Sigmoid colon (tissue), 7 donors: ENCODE measurements around the gene PRKCA. TPM values are rescaled to one million over a fixed set of nuclear protein-coding genes. Genes with fewer than 3 reads are reported as not detected.

Source experiments
- DNase-seq: peaks from one replicate; pipeline ENCODE4 v3.0.0-alpha.2; 2019
- H3K27ac ChIP-seq, 4 donors: fragments of 200-600 bp; sonication (generic); one replicate each; pipeline ENCODE4 v1.5.1; 2016 to 2019; ENCODE audit warnings: mild to moderate bottlenecking in 1 of 4
- H3K27me3 ChIP-seq, 3 donors: fragments of 200-600 bp; sonication (generic); one replicate each; pipeline ENCODE4 v1.5.1; 2019; ENCODE audit warnings: mild to moderate bottlenecking in 1 of 3
- H3K36me3 ChIP-seq, 4 donors: fragments of 200-600 bp; sonication (generic); one replicate each; pipeline ENCODE4 v1.5.1; 2016 to 2019
- H3K4me1 ChIP-seq, 4 donors: fragments of 200-600 bp; sonication (generic); one replicate each; pipeline ENCODE4 v1.5.1; 2017 to 2019
- H3K4me3 ChIP-seq, 4 donors: fragments of 200-600 bp; sonication (generic); one replicate each; pipeline ENCODE4 v1.5.1; 2017 to 2019; ENCODE audit warnings: mild to moderate bottlenecking in 2 of 4, moderate library complexity in 1 of 4
- H3K9me3 ChIP-seq, 4 donors: fragments of 200-600 bp in 3 of 4; sonication (generic) in 3 of 4; one replicate each; pipeline versions ENCODE4 v1.5.1 to v1.6.1; 2013 to 2019
- EP300 ChIP-seq, 4 donors: sonication (generic); formaldehyde crosslinking; IDR thresholded peaks; one replicate each; pipeline ENCODE4 v1.6.1; 2017; ENCODE audit warnings: antibody characterized with exemption in 4 of 4
- POLR2A ChIP-seq, 2 donors: fragments of 450-650 bp; IDR thresholded peaks; one replicate each; pipeline ENCODE4 v1.6.1; 2016; ENCODE audit warnings: antibody characterized with exemption in 2 of 2, mild to moderate bottlenecking in 2 of 2, moderate library complexity in 2 of 2
- POLR2AphosphoS5 ChIP-seq, 4 donors: sonication (generic); formaldehyde crosslinking; IDR thresholded peaks; one replicate each; pipeline ENCODE4 v1.6.1; 2017; ENCODE audit warnings: antibody characterized with exemption in 4 of 4
- WGBS, 2 donors: extraction: QIAGEN DNeasy Blood & Tissue Kit; methylation state at CpG; one replicate each; pipeline ENCODE4 v1.1.7; 2013; 5-methylcytosine and 5-hydroxymethylcytosine counted together
- intact Hi-C: fragments of 100-400 bp; cut with DNase I; formaldehyde crosslinking; loops from one replicate; pipeline ENCODE4 v1.15.1; 2023
- polyA plus RNA-seq, 3 donors: library from polyadenylated mRNA; stranded (reverse); fragments of 200-250 nt; gene quantifications; one replicate each; pipeline ENCODE4 v1.2.3, GENCODE V29; 2013
- total RNA-seq, 4 donors: library from RNA; depleted of rRNA; stranded (reverse); fragments of >200 nt; gene quantifications; one replicate each; pipeline ENCODE4 v1.1.0, GENCODE V29; 2016
- TF ChIP-seq, protein P1 (sequence below), 4 experiments: fragments of 450-650 bp in 3 of 4; fragments of 200-600 bp in 1 of 4; IDR thresholded peaks; one replicate each; pipeline ENCODE4 v1.5.1; 2016 to 2019; ENCODE audit warnings: antibody characterized with exemption in 4 of 4, mild to moderate bottlenecking in 3 of 4, moderate library complexity in 2 of 4
- donor health status: healthy with polysubstance abuse.
- donor health status: Bipolar disorder and iron deficiency.
- donor health status: healthy.

Gene PRKCA
- total and polyA plus RNA-seq, 7 donors: 6.6 to 58.4 (median 42.6) TPM

DNA sequence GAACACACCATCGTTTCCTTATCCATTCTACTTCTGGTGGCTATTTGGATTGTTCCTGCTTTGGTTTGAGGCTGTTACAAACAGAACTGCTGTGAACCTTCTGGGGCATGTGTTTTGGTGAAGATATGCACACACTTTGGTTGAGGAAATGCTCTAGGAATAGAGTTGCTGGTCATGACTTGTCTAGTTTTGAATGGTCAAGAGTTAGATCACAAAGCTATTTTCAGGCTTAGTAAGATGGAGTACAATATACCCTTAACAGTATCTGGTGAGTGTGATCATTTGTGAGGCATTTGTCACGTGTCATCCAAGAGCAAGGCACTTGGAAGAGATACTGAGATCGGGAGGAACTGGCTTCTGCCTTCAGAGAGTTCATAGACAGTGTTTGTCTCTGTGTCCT, 485.5 kb downstream of the PRKCA start:
- H3K27ac ChIP-seq: no peak overlapping the region

DNA sequence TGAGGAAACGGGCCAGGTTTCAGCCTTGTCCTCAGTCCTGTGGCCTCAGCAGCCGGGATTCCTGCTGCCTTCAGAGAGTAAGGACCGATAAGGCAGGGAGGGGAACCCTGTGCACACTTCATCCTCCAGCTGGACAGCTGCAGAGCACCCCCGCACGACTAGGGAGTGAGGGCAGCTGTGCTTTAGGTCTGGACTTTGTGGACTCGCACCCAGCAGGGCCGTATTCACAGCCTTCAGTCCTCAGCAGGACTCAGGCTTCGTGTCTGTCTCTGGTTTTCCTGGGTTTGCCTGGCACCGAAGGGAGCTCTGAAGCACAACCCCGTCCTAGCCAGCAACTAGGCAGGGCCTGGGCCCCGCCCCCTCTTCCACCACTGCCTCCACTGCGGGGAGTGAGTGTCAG, 486.7 kb downstream of the PRKCA start:
- intact Hi-C loops: no loop called here
- TF ChIP-seq, protein P1, sequence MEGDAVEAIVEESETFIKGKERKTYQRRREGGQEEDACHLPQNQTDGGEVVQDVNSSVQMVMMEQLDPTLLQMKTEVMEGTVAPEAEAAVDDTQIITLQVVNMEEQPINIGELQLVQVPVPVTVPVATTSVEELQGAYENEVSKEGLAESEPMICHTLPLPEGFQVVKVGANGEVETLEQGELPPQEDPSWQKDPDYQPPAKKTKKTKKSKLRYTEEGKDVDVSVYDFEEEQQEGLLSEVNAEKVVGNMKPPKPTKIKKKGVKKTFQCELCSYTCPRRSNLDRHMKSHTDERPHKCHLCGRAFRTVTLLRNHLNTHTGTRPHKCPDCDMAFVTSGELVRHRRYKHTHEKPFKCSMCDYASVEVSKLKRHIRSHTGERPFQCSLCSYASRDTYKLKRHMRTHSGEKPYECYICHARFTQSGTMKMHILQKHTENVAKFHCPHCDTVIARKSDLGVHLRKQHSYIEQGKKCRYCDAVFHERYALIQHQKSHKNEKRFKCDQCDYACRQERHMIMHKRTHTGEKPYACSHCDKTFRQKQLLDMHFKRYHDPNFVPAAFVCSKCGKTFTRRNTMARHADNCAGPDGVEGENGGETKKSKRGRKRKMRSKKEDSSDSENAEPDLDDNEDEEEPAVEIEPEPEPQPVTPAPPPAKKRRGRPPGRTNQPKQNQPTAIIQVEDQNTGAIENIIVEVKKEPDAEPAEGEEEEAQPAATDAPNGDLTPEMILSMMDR (IDR thresholded peaks at IDR 0.05): no peak
- TF ChIP-seq POLR2A (IDR thresholded peaks at IDR 0.05): no peak
- TF ChIP-seq EP300 (IDR thresholded peaks at IDR 0.05): no peak
- no peak for TF ChIP-seq POLR2AphosphoS5 (IDR thresholded peaks at IDR 0.05)
- no peaks in the 10 kb centered on the region for H3K9me3 ChIP-seq
- H3K4me3 ChIP-seq: no peak overlapping the region
- peaks cover 0 to 11% (median 0%) of the 10 kb centered on the region in 4 donors for H3K4me1 ChIP-seq
- H3K27ac ChIP-seq: peak overlapping the region in 2 of 4 donors; percentile 2 to 62
- H3K27me3 ChIP-seq: no peaks in the 10 kb centered on the region
- peaks cover 5 to 73% (median 17%) of the 10 kb centered on the region in 4 donors for H3K36me3 ChIP-seq
- no peak for DNase-seq
- WGBS, 2 donors: 83 to 84% methylated on average over 12 of the region's 12 CpGs

More for the DNA sequence above, 485.5 kb downstream of the PRKCA start:
- 83 to 85% methylated on average over 3 of the region's 3 CpGs for WGBS, 2 donors
- peaks cover 0 to 11% (median 0%) of the 10 kb centered on the region in 4 donors for H3K4me1 ChIP-seq
- no peaks in the 10 kb centered on the region for H3K9me3 ChIP-seq
- no peak for DNase-seq
- peaks cover 5 to 65% (median 17%) of the 10 kb centered on the region in 4 donors for H3K36me3 ChIP-seq
- no peaks in the 10 kb centered on the region for H3K27me3 ChIP-seq
- TF ChIP-seq, protein P1 (IDR thresholded peaks at IDR 0.05): no peak
- TF ChIP-seq POLR2AphosphoS5 (IDR thresholded peaks at IDR 0.05): no peak
- TF ChIP-seq POLR2A (IDR thresholded peaks at IDR 0.05): no peak
- no peak for TF ChIP-seq EP300 (IDR thresholded peaks at IDR 0.05)
- intact Hi-C loops: no loop called here
- no peak overlapping the region for H3K4me3 ChIP-seq

DNA sequence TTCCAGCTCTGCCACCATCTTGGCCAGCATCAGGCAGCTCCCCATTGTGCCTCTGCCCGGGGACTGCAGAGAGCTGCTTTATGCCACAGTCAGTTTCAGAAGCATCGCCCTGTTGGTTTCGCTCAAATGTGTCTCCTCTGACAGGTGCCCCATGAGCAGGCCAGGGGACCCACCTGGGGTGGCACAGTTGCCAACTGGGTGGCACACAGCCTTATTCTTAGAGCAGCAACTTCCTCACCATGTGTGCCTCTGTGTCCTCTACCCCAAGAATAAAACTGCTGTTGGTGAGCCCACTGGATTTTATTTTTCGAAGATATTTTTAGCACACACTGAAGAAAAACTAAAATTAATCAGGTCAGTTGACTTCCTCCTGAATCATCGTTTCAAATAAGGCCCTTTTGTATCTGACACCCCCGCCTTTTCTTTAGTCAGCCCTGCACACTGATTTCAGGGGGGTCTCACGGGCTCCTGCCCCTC, 487.6 kb downstream of the PRKCA start:
- intact Hi-C loops: no loop called here
- TF ChIP-seq, protein P1 (IDR thresholded peaks at IDR 0.05): no peak
- TF ChIP-seq POLR2AphosphoS5 (IDR thresholded peaks at IDR 0.05) (no peak), POLR2A (IDR thresholded peaks at IDR 0.05) (no peak)
- no peak for DNase-seq
- H3K4me3 ChIP-seq: no peak overlapping the region
- no peaks in the 10 kb centered on the region for H3K27me3 ChIP-seq
- H3K36me3 ChIP-seq: peaks cover 5 to 76% (median 14%) of the 10 kb centered on the region in 4 donors
- WGBS, 2 donors: 73 to 92% methylated on average over 7 of the region's 7 CpGs
- H3K4me1 ChIP-seq: peaks cover 0 to 11% (median 0%) of the 10 kb centered on the region in 4 donors
- no peaks in the 10 kb centered on the region for H3K9me3 ChIP-seq
- H3K27ac ChIP-seq: peak overlapping the region in 2 of 4 donors; percentile 2 to 62

DNA sequence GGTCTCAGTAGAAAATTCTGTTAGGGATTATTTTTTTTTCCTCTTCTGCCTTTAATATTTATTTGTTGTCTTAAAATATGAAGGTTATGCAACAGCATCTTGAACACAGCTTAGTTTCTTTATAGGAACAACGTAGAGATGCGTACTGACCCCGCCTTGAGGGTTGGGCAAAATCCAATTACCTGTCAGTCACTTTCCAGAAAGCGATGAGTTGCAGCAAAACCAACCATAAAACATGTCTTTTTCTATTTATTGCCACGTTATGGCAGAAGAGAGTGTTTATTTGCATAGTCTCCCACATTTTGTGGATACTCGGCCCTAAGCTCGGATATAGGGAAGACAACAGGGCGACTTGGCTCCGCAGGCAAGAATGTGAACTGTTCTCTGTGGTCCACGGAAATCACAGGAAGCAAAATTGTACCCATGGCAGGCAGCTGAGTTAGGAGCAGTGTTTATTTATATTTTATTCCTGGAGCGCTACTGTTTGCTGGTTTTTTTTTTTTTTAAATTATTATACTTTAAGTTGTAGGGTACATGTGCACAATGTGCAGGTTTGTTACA, 488.2 kb downstream of the PRKCA start:
- WGBS, 2 donors: 84 to 85% methylated on average over 11 of the region's 11 CpGs
- DNase-seq: no peak
- Histone ChIP-seq H3K9me3 (no peaks in the 10 kb centered on the region), H3K4me1 (peaks cover 0 to 11% (median 0%) of the 10 kb centered on the region in 4 donors), H3K27ac (peak overlapping the region in 1 of 4 donors; percentile 62), H3K4me3 (no peak overlapping the region), H3K36me3 (peaks cover 5 to 77% (median 17%) of the 10 kb centered on the region in 4 donors), H3K27me3 (no peaks in the 10 kb centered on the region)
- intact Hi-C loops: no loop called here
- TF ChIP-seq POLR2A (IDR thresholded peaks at IDR 0.05): no peak
- TF ChIP-seq POLR2AphosphoS5 (IDR thresholded peaks at IDR 0.05): no peak
- TF ChIP-seq EP300 (IDR thresholded peaks at IDR 0.05): no peak
- TF ChIP-seq, protein P1 (IDR thresholded peaks at IDR 0.05): no peak
